ENCODE measurements around the gene HOGA1.

Gene HOGA1

DNA sequence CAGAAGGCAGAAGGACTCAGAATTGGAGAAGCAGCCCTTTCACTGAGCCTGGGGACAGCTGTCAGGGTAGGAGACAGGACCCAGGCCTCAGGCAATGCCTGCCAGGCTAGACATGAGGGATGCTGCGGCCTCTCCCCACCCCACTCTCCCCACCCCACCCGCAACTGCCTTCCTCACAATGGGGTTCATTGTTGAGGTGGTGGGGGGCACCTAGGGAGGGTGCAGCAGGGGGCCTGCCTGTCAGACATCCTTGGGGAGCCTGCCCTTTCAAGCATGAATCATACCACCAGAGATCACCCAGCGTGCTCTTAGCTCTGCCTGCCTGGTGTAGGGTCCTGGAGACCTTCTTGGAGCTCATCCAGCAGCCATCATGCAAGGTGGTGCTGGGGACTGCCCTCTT lies 5.3 kb downstream of the HOGA1 start, which contains the start of gene C10orf62:
Gene C10orf62 (plus strand): TSS at position 243 of the 400 bp plus-strand sequence. CDS start 177 bp downstream, outside the sequence.
- TF ChIP-seq GATA3 (IDR thresholded peaks at IDR 0.05; ENCODE audit: low read depth, low read length) (no peak), GATA2 (IDR thresholded peaks at IDR 0.05; ENCODE audit: low read depth, low read length) (no peak)

- TF ChIP-seq GATA2 (IDR thresholded peaks at IDR 0.05; ENCODE audit: low read depth, low read length) (no peak), GATA3 (IDR thresholded peaks at IDR 0.05; ENCODE audit: low read depth, low read length) (no peak)
Measured at GRCh38 chr10:97590082-97590747, 6.0 kb downstream of the HOGA1 start.

DNA sequence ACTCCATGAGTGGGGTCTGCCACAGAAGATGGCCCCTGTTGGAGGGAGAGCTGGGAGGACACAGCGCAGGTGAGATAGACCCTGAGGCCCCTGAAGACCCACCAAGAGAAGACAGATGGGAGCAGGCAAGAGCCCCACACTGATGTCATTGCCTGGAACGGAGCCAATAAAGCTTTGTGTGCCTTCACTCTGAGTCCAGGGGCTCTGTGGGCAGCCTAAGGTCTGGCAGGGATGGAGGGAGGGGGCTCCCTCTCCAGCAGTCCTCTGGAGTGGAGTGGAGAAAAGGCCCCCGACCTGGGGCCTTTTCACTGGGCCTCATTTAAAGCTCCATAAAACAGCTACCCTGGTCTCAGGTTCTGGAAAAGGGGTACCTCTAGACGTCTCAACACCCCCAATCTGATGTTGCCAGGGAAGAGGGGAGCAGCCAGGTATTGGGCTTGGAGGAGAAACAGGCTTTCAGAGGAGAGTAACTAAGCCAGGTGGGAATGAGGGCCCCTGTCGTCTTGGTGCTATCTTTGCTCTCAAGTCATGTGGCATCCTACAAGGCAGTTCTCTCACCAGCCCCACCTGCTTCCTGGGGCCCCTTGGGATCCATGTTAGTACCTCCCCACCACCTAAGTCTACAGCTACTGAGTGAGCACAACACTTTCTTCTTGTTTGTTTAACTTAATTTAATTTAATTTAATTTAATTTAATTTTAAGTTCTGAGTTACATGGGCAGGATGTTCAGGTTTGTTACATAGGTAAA lies 6.7 kb downstream of the HOGA1 start:
- no peak for TF ChIP-seq GATA3 (IDR thresholded peaks at IDR 0.05; ENCODE audit: low read depth, low read length)
- TF ChIP-seq GATA2 (IDR thresholded peaks at IDR 0.05; ENCODE audit: low read depth, low read length): no peak

DNA sequence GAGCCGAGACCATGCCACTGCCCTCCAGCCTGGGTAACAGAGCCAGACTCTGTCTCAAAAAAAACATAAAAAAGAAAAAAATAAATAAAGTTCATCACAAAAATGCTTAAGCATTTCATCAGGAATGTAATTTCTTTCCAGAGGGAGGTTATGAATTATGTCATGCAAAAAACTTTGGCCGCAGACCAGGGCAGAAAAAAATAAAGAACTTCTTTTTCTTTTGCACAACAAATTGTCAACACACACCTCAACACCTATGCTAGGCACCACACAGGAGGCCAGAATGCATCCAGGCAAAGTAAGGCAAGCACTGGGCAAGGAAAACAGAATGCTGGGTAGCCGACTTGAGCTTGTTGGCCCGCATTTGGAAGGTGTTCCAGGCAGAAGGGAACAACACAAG lies 9.2 kb downstream of the HOGA1 start:
- TF ChIP-seq GATA3 (IDR thresholded peaks at IDR 0.05; ENCODE audit: low read depth, low read length) (no peak), GATA2 (IDR thresholded peaks at IDR 0.05; ENCODE audit: low read depth, low read length) (no peak)

DNA sequence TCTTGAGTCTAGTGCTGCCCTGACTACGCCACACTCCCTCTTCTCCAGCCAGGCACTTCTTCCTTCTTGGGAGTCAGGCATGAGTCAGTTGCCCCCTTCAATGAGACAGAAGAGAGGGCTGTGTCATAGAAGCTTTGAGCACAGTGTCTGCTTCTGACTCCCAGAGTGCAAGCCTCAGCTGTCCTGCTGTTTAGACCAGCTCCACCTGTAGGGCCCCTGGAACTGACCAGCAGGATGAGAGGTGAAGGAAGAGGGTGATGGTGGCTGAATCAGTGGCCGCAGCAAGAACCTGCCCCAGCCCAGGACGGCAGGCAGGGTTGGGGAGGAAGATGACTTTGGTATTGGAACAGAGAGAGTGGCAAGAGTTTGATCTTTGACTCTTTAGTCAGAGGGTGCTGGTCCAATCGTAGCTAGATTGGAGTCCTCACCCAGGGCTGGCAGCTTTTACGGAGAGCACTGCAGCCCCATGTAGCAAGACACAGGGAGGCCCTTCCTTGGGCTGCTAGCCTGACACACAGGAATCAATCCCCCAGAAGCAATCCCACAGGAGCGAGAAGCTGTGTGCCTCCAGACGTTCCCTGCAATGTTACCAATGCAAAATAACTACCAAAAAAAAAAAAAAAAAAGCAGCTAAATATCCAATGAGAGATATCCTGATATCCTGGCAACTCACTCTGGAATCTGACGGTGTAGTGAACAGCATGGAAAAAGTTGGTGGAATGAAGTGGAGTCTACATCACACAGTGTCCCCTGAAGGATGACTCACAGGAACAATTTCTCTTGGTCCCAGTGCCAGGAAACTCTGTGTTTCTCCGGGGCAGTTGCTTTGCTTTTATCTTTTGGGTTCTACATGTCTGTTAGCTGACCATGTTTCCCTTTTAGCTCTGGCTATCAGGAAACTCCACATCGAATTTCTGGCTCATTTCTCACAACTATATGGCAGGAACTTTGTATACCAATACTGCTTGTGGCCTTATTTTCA lies 12.2 kb downstream of the HOGA1 start:
- TF ChIP-seq GATA3 (IDR thresholded peaks at IDR 0.05; ENCODE audit: low read depth, low read length) (no peak), GATA2 (IDR thresholded peaks at IDR 0.05; ENCODE audit: low read depth, low read length) (no peak)

- TF ChIP-seq GATA3 (IDR thresholded peaks at IDR 0.05; ENCODE audit: low read depth, low read length): no peak
- TF ChIP-seq GATA2 (IDR thresholded peaks at IDR 0.05; ENCODE audit: low read depth, low read length): no peak
Measured at GRCh38 chr10:97597778-97598177, 13.6 kb downstream of the HOGA1 start.

DNA sequence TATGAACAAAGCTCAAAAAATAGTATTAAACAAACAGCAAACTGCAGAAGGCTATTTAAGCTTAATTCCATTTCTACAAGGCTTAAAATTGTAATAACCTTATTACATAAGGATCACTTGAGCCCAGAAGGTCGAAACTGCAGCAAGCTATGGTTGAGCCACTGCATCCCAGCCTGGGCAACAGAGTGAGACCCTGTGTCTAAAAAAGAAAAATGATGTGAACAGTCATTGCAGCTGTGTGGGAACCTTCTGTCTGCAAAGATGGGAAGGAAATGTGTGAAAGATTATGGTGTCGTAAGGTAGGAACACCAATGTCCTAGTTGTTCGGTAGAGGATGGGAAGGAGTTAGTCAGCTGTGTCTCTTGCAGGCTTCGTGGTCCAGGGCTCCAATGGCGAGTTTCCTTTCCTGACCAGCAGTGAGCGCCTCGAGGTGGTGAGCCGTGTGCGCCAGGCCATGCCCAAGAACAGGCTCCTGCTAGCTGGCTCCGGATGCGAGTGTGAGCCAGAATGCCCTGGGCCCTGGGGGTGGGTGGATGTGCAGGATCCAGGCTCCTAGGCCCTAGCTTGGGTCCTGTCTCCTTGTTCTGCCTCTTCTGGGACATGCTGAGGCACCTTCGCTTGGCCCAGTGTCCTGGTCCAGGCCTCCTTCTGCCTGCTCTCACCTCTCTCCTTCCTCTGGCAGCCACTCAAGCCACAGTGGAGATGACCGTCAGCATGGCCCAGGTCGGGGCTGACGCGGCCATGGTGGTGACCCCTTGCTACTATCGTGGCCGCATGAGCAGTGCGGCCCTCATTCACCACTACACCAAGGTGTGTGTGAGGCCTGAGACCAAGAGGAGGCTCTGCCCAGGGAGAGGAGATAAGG lies 14.4 kb downstream of the HOGA1 start:
- no peak for TF ChIP-seq GATA2 (IDR thresholded peaks at IDR 0.05; ENCODE audit: low read depth, low read length)
- no peak for TF ChIP-seq GATA3 (IDR thresholded peaks at IDR 0.05; ENCODE audit: low read depth, low read length)

DNA sequence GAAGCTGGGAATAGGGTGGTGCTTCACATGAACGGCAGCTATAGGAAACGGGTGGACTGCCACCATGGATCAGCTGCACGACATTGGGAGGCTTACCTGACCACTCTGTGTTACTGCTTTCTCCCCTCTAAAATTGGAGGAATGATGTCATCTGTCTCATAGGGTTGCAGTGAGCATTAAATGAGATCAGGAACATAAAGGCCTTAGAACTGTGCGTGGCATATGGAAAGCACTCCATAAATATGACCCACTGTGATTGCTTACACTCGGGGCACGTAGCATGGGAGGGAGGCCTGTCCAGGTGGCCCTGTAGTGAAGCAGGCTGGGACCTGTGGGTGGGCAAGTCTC lies 15.1 kb downstream of the HOGA1 start:
- TF ChIP-seq GATA3 (IDR thresholded peaks at IDR 0.05; ENCODE audit: low read depth, low read length): no peak
- TF ChIP-seq GATA2 (IDR thresholded peaks at IDR 0.05; ENCODE audit: low read depth, low read length): no peak

- TF ChIP-seq GATA2 (IDR thresholded peaks at IDR 0.05; ENCODE audit: low read depth, low read length): no peak
- no peak for TF ChIP-seq GATA3 (IDR thresholded peaks at IDR 0.05; ENCODE audit: low read depth, low read length)
Measured at GRCh38 chr10:97600616-97601015, 16.4 kb downstream of the HOGA1 start.

- TF ChIP-seq GATA2 (IDR thresholded peaks at IDR 0.05; ENCODE audit: low read depth, low read length) (no peak), GATA3 (IDR thresholded peaks at IDR 0.05; ENCODE audit: low read depth, low read length) (no peak)
Measured at GRCh38 chr10:97601268-97602215, 17.4 kb downstream of the HOGA1 start.

DNA sequence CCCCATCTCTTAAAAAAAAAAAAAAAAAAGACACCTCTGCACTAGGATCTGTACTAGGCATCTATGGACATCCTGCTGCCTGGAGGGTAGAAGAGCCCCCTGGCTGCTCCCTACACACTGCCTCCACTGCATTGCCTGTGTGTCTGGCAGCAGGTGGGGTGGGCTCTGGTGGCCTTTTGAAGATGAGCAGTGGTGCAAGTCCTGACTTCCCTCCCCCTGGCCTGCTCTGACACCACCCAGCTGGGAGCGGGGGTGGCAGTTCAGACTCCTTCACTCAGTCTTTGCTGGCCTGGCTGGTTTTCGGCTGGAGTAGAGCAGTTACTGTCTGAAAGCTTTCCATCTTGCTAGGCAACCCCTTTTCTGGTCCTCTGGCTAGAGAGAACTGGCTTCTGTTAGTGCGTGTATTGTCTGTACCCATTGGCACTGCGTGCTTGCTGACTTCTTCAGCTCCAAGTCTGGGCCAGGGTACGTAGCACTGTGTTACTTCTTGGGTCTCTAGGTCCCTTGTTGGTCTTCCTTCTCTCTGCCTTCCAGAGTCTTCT lies 23.0 kb downstream of the HOGA1 start:
- TF ChIP-seq GATA3 (IDR thresholded peaks at IDR 0.05; ENCODE audit: low read depth, low read length) (no peak), GATA2 (IDR thresholded peaks at IDR 0.05; ENCODE audit: low read depth, low read length) (no peak)

DNA sequence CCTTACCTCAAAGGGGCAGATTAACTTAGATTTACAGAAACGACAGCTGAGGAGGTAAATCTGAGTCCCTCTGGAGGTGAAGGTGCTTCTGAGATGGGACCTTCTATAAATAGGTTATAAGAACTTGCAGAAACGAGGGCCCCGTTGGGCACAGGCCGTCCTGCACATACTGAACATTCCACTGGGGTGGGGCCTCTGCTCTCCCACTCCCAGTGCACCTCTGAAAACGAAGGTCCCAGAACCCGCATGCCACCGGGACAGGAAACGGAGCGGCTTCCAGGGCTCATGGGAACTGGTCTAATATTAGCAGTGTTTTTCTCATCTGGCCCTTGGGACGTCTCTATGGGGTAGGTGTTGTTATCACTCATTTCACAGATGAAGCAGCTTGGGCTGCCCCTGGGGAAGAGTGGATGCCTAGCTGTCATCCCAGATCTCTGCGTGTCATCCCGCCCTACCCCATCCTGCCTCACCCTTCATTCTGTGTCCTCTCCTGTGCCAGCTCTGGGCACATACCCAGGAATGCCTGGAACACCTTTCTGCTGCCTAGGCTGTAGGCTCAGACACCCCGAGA lies 24.9 kb downstream of the HOGA1 start:
- no peak for TF ChIP-seq GATA3 (IDR thresholded peaks at IDR 0.05; ENCODE audit: low read depth, low read length)
- no peak for TF ChIP-seq GATA2 (IDR thresholded peaks at IDR 0.05; ENCODE audit: low read depth, low read length)
